HepG2 (cell line): ENCODE results near the gene FOXR1.

Source experiments
- BCLAF1 ChIP-seq: fragments of 450-650 bp; IDR thresholded peaks from 2 replicates; pipeline ENCODE4 v1.6.1; 2017; ENCODE audit warnings: mild to moderate bottlenecking
- CTCF ChIP-seq: sonication (generic); formaldehyde crosslinking; IDR thresholded peaks from 2 replicates; pipeline ENCODE4 v1.5.0; 2020; ENCODE audit warnings: mild to moderate bottlenecking, missing genetic modification reagents, moderate library complexity
- GFI1 ChIP-seq: sonication (generic); formaldehyde crosslinking; IDR thresholded peaks from 2 replicates; pipeline ENCODE4 v1.5.0; 2020; ENCODE audit warnings: missing genetic modification reagents, mild to moderate bottlenecking, borderline replicate concordance
- MED1 ChIP-seq: sonication (generic); formaldehyde crosslinking; IDR thresholded peaks from 2 replicates; pipeline ENCODE4 v1.4.0; 2020; ENCODE audit warnings: missing genetic modification reagents
- SAFB2 ChIP-seq: sonication (generic); formaldehyde crosslinking; IDR thresholded peaks from 2 replicates; pipeline ENCODE4 v1.5.1; 2020; ENCODE audit warnings: missing genetic modification reagents, low read depth, mild to moderate bottlenecking, borderline replicate concordance
- SP2 ChIP-seq: sonication (generic); formaldehyde crosslinking; IDR thresholded peaks from 2 replicates; pipeline ENCODE4 v1.5.1; 2020; ENCODE audit warnings: mild to moderate bottlenecking, missing genetic modification reagents
- SSRP1 ChIP-seq: IDR thresholded peaks from 2 replicates; pipeline ENCODE4 v1.6.1; 2016; ENCODE audit warnings: control low read depth
- ZFP91 ChIP-seq: sonication (generic); formaldehyde crosslinking; IDR thresholded peaks from 2 replicates; pipeline ENCODE4 v1.9.0; 2022; ENCODE audit warnings: missing genetic modification reagents, mild to moderate bottlenecking, borderline replicate concordance
- ZNF629 ChIP-seq: sonication (generic); formaldehyde crosslinking; conservative IDR thresholded peaks from 2 replicates; pipeline ENCODE4 v1.5.0; 2020; ENCODE audit warnings: missing genetic modification reagents
- ZNF704 ChIP-seq: sonication (generic); formaldehyde crosslinking; IDR thresholded peaks from 2 replicates; pipeline ENCODE4 v1.8.1; 2023; ENCODE audit warnings: mild to moderate bottlenecking, inconsistent platforms, moderate library complexity, missing genetic modification reagents, borderline replicate concordance
- ZNF841 ChIP-seq: sonication (generic); formaldehyde crosslinking; IDR thresholded peaks from 2 replicates; pipeline ENCODE4 v1.8.1; 2023; ENCODE audit warnings: missing genetic modification reagents, borderline replicate concordance
- ZSCAN25 ChIP-seq: sonication (generic); formaldehyde crosslinking; IDR thresholded peaks from 2 replicates; pipeline ENCODE4 v1.8.0; 2022; ENCODE audit warnings: mild to moderate bottlenecking, missing genetic modification reagents
- ZSCAN5A ChIP-seq: sonication (generic); formaldehyde crosslinking; IDR thresholded peaks from 2 replicates; pipeline ENCODE4 v1.8.0; 2022; ENCODE audit warnings: mild to moderate bottlenecking, missing genetic modification reagents, borderline replicate concordance

- TF ChIP-seq ZFP91 (CRISPR knock-in tag) (peak; percentile 76; the same call in 1 of the 2 replicates), CTCF (CRISPR knock-in tag) (peak; percentile 94), ZNF704 (CRISPR knock-in tag) (no peak), SAFB2 (CRISPR knock-in tag) (no peak), MED1 (CRISPR knock-in tag) (peak; percentile 50; the same call in 1 of the 2 replicates), ZSCAN5A (CRISPR knock-in tag) (no peak), GFI1 (CRISPR knock-in tag) (0 out of 2 replicates have a peak, but pooled peaks have one; percentile 47), ZNF841 (CRISPR knock-in tag) (no peak), ZNF629 (CRISPR knock-in tag) (no peak), BCLAF1 (no peak), SSRP1 (CRISPR knock-in tag) (no peak), ZSCAN25 (CRISPR knock-in tag) (peak; percentile 28; the same call in 1 of the 2 replicates), SP2 (CRISPR knock-in tag) (peak; percentile 93)
Observed at GRCh38 chr11:118928101-118928869, 43.3 kb upstream of the FOXR1 start.
